NT2/D1 (cell line): Measurements from ENCODE around the gene PPIL6.

Experiments used
- YY1 ChIP-seq: IDR thresholded peaks from 2 replicates; pipeline ENCODE4 v1.6.1; 2011; ENCODE audit not compliant: insufficient read length, insufficient read depth
- ZNF274 ChIP-seq: IDR thresholded peaks from 2 replicates; pipeline ENCODE4 v1.6.1; 2011; ENCODE audit warnings: mild to moderate bottlenecking, low read depth, low read length

GRCh38 chr6:109345986-109346385 is 94.4 kb downstream of the PPIL6 start:
- TF ChIP-seq ZNF274: no peak
- no peak for TF ChIP-seq YY1
